ENCODE results near the gene AGMO. TPM values are rescaled to one million over a fixed set of nuclear protein-coding genes. Genes with fewer than 3 reads are reported as not detected.

AGMO gene
- polyA plus RNA-seq, 1 donor from 2014 or later, result not detected

- Mint-ChIP-seq H3K27me3 (no peaks in the 10 kb centered on the region), H3K36me3 (no peaks in the 10 kb centered on the region), H3K4me3 (no peak overlapping the region), H3K4me1 (no peaks in the 10 kb centered on the region), H3K9me3 (peaks cover 0 to 6% (median 1%) of the 10 kb centered on the region in 3 donors), H3K27ac (no peak overlapping the region)
Observed at GRCh38 chr7:15495170-15495569, 66.6 kb downstream of the AGMO start.

- no peaks in the 10 kb centered on the region for H3K36me3 Mint-ChIP-seq
- H3K27me3 Mint-ChIP-seq, result no peaks in the 10 kb centered on the region
- no peak overlapping the region for H3K27ac Mint-ChIP-seq
- H3K9me3 Mint-ChIP-seq, result peaks cover 0 to 6% (median 1%) of the 10 kb centered on the region in 3 donors
- no peak overlapping the region for H3K4me3 Mint-ChIP-seq
- H3K4me1 Mint-ChIP-seq, result no peaks in the 10 kb centered on the region
Observed at GRCh38 chr7:15494711-15495110, 67.1 kb downstream of the AGMO start.

- Mint-ChIP-seq H3K36me3 (no peaks in the 10 kb centered on the region), H3K27ac (no peak overlapping the region), H3K4me1 (no peaks in the 10 kb centered on the region), H3K9me3 (peaks cover 0 to 6% (median 3%) of the 10 kb centered on the region in 3 donors), H3K27me3 (no peaks in the 10 kb centered on the region), H3K4me3 (no peak overlapping the region)
Observed at GRCh38 chr7:15491361-15491760, 70.5 kb downstream of the AGMO start.

DNA sequence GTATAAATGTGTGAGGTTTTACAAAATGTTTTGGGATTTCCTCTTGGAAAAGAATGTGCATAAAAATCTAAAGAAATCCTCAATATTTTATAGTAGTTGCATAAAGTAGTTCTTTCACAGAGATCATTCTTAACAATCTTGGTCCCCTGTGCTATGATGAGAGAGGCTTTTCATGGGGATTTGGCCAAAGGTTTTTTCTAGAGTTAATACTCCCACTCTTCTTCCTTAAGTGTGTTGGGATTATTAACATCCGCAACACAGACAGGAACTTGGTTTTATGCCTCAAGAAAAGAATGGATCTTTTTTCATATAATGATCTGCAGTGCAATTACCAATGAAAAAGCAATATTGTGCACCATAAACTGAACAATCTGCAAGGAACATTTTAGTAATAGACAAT, 71.5 kb downstream of the AGMO start:
- H3K4me3 Mint-ChIP-seq, result no peak overlapping the region
- no peak overlapping the region for H3K27ac Mint-ChIP-seq
- no peaks in the 10 kb centered on the region for H3K27me3 Mint-ChIP-seq
- no peaks in the 10 kb centered on the region for H3K36me3 Mint-ChIP-seq
- peaks cover 0 to 3% (median 0%) of the 10 kb centered on the region in 3 donors for H3K9me3 Mint-ChIP-seq
- H3K4me1 Mint-ChIP-seq, result no peaks in the 10 kb centered on the region

DNA sequence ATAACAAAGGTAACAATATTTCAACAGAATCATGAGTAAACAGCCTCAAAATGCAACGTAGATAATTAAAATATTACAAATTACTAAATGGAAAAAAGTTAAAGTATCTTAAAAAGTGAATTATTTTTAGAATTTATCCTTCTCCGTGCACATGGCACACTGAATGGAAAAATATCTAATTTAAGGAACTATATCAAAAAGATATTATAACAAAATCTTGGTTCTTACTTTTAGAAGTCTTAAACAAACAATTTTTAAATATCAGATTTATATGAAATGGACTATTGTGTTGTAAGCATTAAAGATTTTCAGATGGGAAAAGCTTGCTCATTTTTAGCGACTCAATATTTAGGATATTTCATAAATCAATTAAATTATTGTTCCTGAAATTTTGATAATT, 72.0 kb downstream of the AGMO start:
- H3K27ac Mint-ChIP-seq, result no peak overlapping the region
- H3K27me3 Mint-ChIP-seq, result no peaks in the 10 kb centered on the region
- no peaks in the 10 kb centered on the region for H3K36me3 Mint-ChIP-seq
- H3K4me3 Mint-ChIP-seq, result no peak overlapping the region
- peaks cover 0 to 3% (median 0%) of the 10 kb centered on the region in 3 donors for H3K9me3 Mint-ChIP-seq
- H3K4me1 Mint-ChIP-seq, result no peaks in the 10 kb centered on the region

DNA sequence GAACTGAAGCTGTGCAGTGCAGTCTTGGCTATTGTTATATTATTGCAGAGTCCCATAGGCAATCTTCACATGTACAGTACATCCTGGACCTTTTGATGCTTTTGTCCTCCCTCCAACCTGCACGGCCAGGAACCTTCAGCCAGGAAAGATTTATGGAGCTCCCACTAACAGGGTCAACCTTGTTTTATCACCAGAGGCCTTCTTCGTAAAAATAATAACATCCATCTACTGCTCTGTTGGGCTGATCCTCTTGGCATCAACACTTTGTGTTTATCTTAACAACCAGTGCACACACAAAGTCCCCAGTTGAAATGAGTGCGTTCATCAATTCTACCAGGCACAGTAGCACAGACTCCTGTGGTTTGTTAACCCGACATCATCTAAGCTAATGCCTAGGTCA, 72.4 kb downstream of the AGMO start:
- peaks cover 0 to 4% (median 3%) of the 10 kb centered on the region in 3 donors for H3K9me3 Mint-ChIP-seq
- H3K36me3 Mint-ChIP-seq, result no peaks in the 10 kb centered on the region
- no peaks in the 10 kb centered on the region for H3K27me3 Mint-ChIP-seq
- no peaks in the 10 kb centered on the region for H3K4me1 Mint-ChIP-seq
- no peak overlapping the region for H3K4me3 Mint-ChIP-seq
- H3K27ac Mint-ChIP-seq, result no peak overlapping the region

DNA sequence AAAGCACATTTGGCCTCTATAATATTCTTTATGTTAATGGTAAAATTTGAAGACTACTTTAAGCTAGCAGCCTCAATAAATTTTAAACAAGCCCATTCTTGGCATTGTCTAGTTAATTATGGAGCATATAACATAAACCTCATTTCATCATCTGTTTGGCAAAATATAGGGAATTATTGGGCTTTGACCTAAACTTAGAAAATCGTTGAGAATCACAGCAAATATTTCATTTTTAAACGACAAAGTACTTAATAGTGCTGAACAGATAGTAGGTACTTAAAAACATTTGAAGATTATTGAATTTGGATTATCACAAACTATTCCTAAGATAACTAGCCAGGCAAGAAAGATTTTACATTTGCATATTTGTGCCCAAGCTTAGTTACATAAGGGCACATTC, 73.4 kb downstream of the AGMO start:
- no peaks in the 10 kb centered on the region for H3K4me1 Mint-ChIP-seq
- H3K27me3 Mint-ChIP-seq, result no peaks in the 10 kb centered on the region
- no peaks in the 10 kb centered on the region for H3K36me3 Mint-ChIP-seq
- peaks cover 0 to 6% (median 3%) of the 10 kb centered on the region in 3 donors for H3K9me3 Mint-ChIP-seq
- H3K27ac Mint-ChIP-seq, result no peak overlapping the region
- H3K4me3 Mint-ChIP-seq, result no peak overlapping the region

DNA sequence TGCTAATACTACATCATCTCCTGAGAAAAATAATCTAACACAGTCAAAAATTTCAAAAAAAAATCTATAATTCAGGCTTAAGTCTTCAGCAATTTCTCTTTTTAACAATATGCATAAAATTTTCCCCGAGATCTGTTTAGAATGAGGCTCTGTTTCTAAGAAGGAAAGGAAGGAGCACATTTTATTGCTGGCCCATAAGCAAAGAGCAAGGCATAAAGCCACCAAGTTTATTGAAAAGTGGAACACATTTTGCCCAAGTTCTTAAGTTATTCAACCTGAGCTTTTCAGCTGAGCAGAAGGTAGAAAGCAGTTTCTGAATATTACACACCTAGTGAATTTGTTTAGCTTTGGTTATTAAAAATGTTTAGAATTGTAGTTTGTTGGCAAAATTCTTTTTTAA, 73.9 kb downstream of the AGMO start:
- H3K36me3 Mint-ChIP-seq, result no peaks in the 10 kb centered on the region
- H3K4me3 Mint-ChIP-seq, result no peak overlapping the region
- H3K4me1 Mint-ChIP-seq, result no peaks in the 10 kb centered on the region
- H3K27ac Mint-ChIP-seq, result no peak overlapping the region
- peaks cover 0 to 6% (median 3%) of the 10 kb centered on the region in 3 donors for H3K9me3 Mint-ChIP-seq
- no peaks in the 10 kb centered on the region for H3K27me3 Mint-ChIP-seq

- Mint-ChIP-seq H3K4me3 (no peak overlapping the region), H3K27ac (peak overlapping the region in 1 of 3 donors; percentile 10), H3K36me3 (no peaks in the 10 kb centered on the region), H3K9me3 (peaks cover 0 to 6% (median 3%) of the 10 kb centered on the region in 3 donors), H3K4me1 (no peaks in the 10 kb centered on the region), H3K27me3 (no peaks in the 10 kb centered on the region)
Observed at GRCh38 chr7:15485998-15486397, 75.8 kb downstream of the AGMO start.

- Mint-ChIP-seq H3K27me3 (no peaks in the 10 kb centered on the region), H3K9me3 (peaks cover 0 to 6% (median 3%) of the 10 kb centered on the region in 3 donors), H3K4me1 (no peaks in the 10 kb centered on the region), H3K27ac (no peak overlapping the region), H3K4me3 (no peak overlapping the region), H3K36me3 (no peaks in the 10 kb centered on the region)
Observed at GRCh38 chr7:15485431-15485830, 76.4 kb downstream of the AGMO start.

DNA sequence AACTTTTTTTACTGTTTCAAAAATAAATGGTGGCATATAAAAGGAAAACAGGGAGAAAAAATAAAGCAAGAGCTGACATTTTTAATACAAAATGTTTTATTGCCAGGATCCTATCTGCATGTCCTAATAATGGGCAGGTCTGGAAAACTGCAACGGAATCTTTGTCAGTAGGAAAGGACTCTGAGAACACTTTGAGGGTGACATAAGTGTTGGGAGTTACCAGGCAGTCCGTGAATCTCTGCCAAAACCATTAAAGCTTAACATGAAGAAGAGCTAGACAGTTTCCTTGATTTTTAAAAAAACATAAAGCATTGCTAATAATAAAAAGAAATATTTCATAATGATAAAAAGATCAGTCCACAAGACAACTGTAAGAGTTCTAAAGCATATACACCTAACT, 80.7 kb downstream of the AGMO start:
- Mint-ChIP-seq H3K36me3 (no peaks in the 10 kb centered on the region), H3K27ac (no peak overlapping the region), H3K4me3 (no peak overlapping the region), H3K4me1 (no peaks in the 10 kb centered on the region), H3K9me3 (peaks cover 6 to 10% (median 6%) of the 10 kb centered on the region in 3 donors), H3K27me3 (no peaks in the 10 kb centered on the region)

GRCh38 chr7:15478401-15478800, 83.4 kb downstream of the AGMO start:
- Mint-ChIP-seq H3K36me3 (no peaks in the 10 kb centered on the region), H3K4me1 (no peaks in the 10 kb centered on the region), H3K27me3 (no peaks in the 10 kb centered on the region), H3K9me3 (peaks cover 4 to 14% (median 8%) of the 10 kb centered on the region in 3 donors), H3K4me3 (no peak overlapping the region), H3K27ac (no peak overlapping the region)

- Mint-ChIP-seq H3K36me3 (no peaks in the 10 kb centered on the region), H3K4me1 (no peaks in the 10 kb centered on the region), H3K27ac (no peak overlapping the region), H3K9me3 (peaks cover 4 to 14% (median 8%) of the 10 kb centered on the region in 3 donors), H3K4me3 (no peak overlapping the region), H3K27me3 (no peaks in the 10 kb centered on the region)
Observed at GRCh38 chr7:15476531-15476918, 85.3 kb downstream of the AGMO start.

- Mint-ChIP-seq H3K27me3 (no peaks in the 10 kb centered on the region), H3K4me1 (no peaks in the 10 kb centered on the region), H3K4me3 (no peak overlapping the region), H3K9me3 (peaks cover 4 to 14% (median 8%) of the 10 kb centered on the region in 3 donors), H3K27ac (no peak overlapping the region), H3K36me3 (no peaks in the 10 kb centered on the region)
Observed at GRCh38 chr7:15475808-15476530, 85.8 kb downstream of the AGMO start.

- Mint-ChIP-seq H3K36me3 (no peaks in the 10 kb centered on the region), H3K27me3 (no peaks in the 10 kb centered on the region), H3K4me1 (no peaks in the 10 kb centered on the region), H3K9me3 (peaks cover 3 to 11% (median 4%) of the 10 kb centered on the region in 3 donors), H3K4me3 (no peak overlapping the region), H3K27ac (no peak overlapping the region)
Observed at GRCh38 chr7:15471669-15471950, 90.2 kb downstream of the AGMO start.

DNA sequence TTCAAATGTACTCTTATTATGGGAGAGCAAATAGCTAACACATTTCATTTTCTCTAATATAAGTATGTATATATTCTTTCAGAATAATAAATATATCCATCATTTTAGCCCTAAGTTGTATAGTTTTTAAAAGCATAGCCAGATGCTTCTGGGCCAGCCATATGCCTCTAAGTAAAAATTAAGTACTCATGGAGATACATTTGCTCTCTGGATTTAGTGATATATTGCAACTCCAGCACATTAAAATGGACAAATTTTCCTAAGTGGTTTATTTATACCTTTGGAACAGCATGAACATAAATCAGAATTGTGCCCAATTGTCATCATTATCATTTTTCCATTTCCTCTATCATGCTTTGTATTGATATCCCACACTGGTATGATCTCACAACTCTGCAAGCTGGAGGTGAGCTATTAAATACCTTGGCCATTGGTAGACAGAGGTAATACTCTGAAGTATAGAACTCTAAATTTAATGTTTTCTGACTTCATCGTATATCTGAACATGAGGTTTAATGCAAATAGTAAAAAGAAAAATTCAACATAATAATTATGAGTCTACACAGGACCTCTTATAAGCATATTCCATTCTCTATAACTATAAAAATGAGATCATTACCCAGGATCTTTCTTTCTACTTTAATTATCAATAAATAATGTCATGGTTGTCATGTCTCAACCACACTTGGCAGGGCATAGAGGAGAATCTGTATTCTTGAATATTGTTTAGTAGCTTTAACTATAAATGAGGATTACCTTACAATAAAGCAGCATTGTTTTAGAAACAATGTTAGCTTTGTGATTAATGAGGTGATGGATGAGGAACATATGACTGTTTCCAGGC, 90.8 kb downstream of the AGMO start:
- H3K9me3 Mint-ChIP-seq, result peaks cover 3 to 11% (median 4%) of the 10 kb centered on the region in 3 donors
- no peaks in the 10 kb centered on the region for H3K4me1 Mint-ChIP-seq
- H3K27ac Mint-ChIP-seq, result no peak overlapping the region
- no peaks in the 10 kb centered on the region for H3K27me3 Mint-ChIP-seq
- H3K36me3 Mint-ChIP-seq, result no peaks in the 10 kb centered on the region
- H3K4me3 Mint-ChIP-seq, result no peak overlapping the region
